ENCODE results near the gene FARSA. TPM values are rescaled to one million over a fixed set of nuclear protein-coding genes. Genes with fewer than 3 reads are reported as not detected.
"Not testable (repeated sequence)": the region's sequence is repeated elsewhere in the genome, so short reads cannot be mapped to it uniquely, and the experiment has no call there.

The FARSA gene
- total RNA-seq, 4 donors from 2014 or later = 22.7 to 44.7 (median 32.2) TPM

DNA sequence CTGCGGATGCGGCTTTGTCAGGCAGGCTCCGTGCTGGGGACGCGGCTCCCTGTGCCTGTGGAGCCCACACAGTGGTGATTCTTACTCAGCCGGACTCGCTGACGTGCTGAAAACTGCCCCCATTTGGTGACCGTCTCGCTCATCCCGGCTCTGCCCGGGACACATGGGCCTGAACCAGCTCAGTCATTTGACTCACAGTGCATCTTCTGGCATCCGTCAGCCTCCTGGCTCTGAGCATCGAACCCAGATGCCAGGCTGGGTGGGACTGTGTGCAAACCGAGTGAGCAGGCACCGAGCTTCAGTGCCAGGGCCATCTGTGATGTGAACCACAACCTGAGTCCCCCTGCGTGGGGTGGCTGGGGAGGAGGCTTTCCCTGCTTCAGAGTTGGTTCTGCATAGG, 37.1 kb downstream of the FARSA start:
- TF ChIP-seq POLR2A (IDR thresholded peaks at IDR 0.05) (no peak), CTCF (IDR thresholded peaks at IDR 0.05) (no peak), EP300 (IDR thresholded peaks at IDR 0.05) (no peak)
- Histone ChIP-seq H3K4me3 (no peak overlapping the region), H3K27ac (no peak overlapping the region), H3K9me3 (no peaks in the 10 kb centered on the region), H3K27me3 (no peaks in the 10 kb centered on the region), H3K36me3 (peaks cover 0 to 83% (median 17%) of the 10 kb centered on the region in 3 donors), H3K4me1 (peaks cover 0 to 19% (median 11%) of the 10 kb centered on the region in 4 donors)
- DNase-seq (ENCODE audit: low spot score in 2 of 2) = no peak
- 93 to 98% methylated on average over 15 of the region's 17 CpGs for WGBS, 2 donors

GRCh38 chr19:12893582-12893981, 39.9 kb downstream of the FARSA start:
- 93 to 100% methylated on average over 2 to 5 of the region's 5 CpGs for WGBS, 2 donors
- DNase-seq (ENCODE audit: low spot score in 2 of 2) = no peak
- Histone ChIP-seq H3K27me3 (no peaks in the 10 kb centered on the region), H3K4me3 (no peak overlapping the region), H3K36me3 (peaks cover 0 to 55% (median 17%) of the 10 kb centered on the region in 3 donors), H3K27ac (no peak overlapping the region), H3K9me3 (no peaks in the 10 kb centered on the region), H3K4me1 (peaks cover 0 to 29% (median 14%) of the 10 kb centered on the region in 4 donors)
- no peak for TF ChIP-seq CTCF (IDR thresholded peaks at IDR 0.05)
- TF ChIP-seq POLR2A (IDR thresholded peaks at IDR 0.05) = no peak
- no peak for TF ChIP-seq EP300 (IDR thresholded peaks at IDR 0.05)

DNA sequence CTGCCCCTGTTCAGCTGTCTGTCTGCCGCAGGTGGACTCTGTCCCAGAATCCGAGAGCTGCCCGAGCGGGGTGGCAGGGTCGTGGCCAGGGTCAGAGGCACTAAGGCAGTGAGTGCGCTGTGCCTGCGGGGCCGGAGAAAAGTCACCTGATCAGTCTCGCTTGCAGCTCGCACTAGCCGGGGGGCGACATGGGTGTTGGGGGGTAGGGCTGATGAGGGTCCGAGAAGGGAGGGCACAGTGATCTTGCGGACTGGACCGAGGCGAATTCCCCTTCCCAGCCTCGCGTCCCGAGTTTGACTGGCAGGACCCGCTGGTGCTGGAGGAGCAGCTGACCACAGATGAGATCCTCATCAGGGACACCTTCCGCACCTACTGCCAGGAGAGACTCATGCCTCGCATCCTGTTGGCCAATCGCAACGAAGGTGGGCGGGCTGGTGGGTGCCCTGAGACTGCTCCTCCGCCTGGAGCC, 41.9 kb downstream of the FARSA start:
- H3K27ac ChIP-seq = peak overlapping the region; percentile 83 to 93 (median 88)
- peak overlapping the region; percentile 70 to 100 (median 94) for H3K4me3 ChIP-seq
- H3K9me3 ChIP-seq = no peaks in the 10 kb centered on the region
- no peak for TF ChIP-seq EP300 (IDR thresholded peaks at IDR 0.05)
- no peak for TF ChIP-seq CTCF (IDR thresholded peaks at IDR 0.05)
- no peak for TF ChIP-seq POLR2A (IDR thresholded peaks at IDR 0.05)
- peaks cover 0 to 29% (median 14%) of the 10 kb centered on the region in 4 donors for H3K4me1 ChIP-seq
- H3K36me3 ChIP-seq = peaks cover 0 to 35% (median 11%) of the 10 kb centered on the region in 3 donors
- no peak for DNase-seq (ENCODE audit: low spot score in 2 of 2)
- 6 to 7% methylated on average over 23 of the region's 26 CpGs for WGBS, 2 donors
- H3K27me3 ChIP-seq = peaks cover 0 to 6% of the 10 kb centered on the region in 2 donors

DNA sequence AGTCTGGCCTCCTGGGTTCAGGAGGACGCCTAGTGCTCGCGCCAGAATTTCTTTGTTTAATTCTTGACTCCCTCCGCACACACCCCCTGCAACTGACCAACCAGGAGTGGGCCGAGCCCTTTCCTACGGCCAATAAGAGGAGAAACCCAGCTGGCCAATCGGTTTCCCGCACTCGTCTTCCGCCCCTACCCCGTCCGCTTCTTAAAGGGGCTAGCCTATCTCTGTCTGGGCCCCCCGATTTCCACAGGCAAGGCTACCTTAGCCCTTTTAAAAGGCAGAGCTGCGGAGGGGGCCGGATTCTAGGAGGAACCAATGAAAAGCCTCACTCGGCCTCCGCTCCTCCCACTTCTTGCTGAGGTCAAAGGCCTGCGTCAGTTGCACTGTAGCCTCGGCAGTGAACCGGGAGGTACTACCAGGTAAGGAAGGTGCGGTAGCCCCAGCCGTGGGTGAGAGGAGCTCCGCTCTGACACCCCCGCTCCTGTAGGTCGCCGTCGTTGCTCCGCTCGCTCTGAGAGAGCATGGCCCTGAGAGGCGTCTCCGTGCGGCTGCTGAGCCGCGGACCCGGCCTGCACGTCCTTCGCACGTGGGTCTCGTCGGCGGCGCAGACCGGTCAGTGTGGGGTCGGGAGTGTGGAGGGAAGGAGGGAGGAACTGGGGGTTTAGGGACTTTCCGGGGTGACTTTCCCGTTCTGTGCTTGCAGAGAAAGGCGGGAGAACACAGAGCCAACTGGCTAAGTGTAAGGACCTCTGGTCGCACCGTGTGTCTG, 42.5 kb downstream of the FARSA start, which contains the start of gene GCDH:
Gene GCDH, plus strand, starts transcription at position 374 of the 766 bp plus-strand sequence. Its CDS starts 145 bp downstream, at position 519.
- Histone ChIP-seq H3K27ac (peak within 1 kb of the TSS; percentile 83 to 93 (median 88)), H3K36me3 (peaks cover 0 to 29% (median 5%) of the 10 kb centered on the region in 3 donors), H3K27me3 (peaks cover 0 to 12% of the 10 kb centered on the region in 2 donors), H3K4me1 (peaks cover 0 to 31% (median 15%) of the 10 kb centered on the region in 4 donors), H3K9me3 (no peaks in the 10 kb centered on the region), H3K4me3 (peak within 1 kb of the TSS; percentile 70 to 100 (median 94))
- 0% methylated on average over 47 to 49 of the region's 49 CpGs for WGBS, 2 donors
- DNase-seq (ENCODE audit: low spot score in 2 of 2) = peak; percentile 96 to 97
- TF ChIP-seq POLR2A (IDR thresholded peaks at IDR 0.05) (peak in 1 of 2 donors; percentile 63), EP300 (IDR thresholded peaks at IDR 0.05) (peak; percentile 94 to 95), CTCF (IDR thresholded peaks at IDR 0.05) (peak in 2 of 5 experiments; percentile 27 to 57)

DNA sequence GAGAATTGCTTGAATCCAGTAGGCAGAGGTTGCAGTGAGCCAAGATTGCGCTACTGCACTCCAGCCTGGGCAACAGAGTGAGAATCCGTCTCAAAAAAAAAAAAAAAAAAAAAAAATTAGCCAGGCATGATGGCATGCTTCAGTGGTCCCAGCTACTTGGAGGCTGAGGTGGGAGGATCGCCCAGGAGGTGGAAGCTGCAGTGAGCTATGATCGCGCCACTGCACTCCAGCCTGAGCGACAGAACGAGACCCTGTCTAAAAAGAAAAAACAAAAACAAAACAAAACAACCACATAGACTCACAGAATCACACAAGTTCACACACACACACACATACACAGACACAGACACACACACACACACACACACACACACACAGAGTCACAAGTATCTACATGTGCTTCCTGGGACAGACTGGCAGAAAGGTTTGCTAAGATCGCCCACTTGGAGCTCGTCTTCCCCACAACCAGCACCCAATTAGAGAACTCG, 43.2 kb downstream of the FARSA start:
- WGBS, 2 donors = 26 to 29% methylated on average over 10 of the region's 10 CpGs
- Histone ChIP-seq H3K4me1 (peaks cover 0 to 37% (median 18%) of the 10 kb centered on the region in 4 donors), H3K36me3 (peaks cover 0 to 24% (median 4%) of the 10 kb centered on the region in 3 donors), H3K4me3 (peak overlapping the region in 2 of 4 donors; percentile 89 to 100), H3K27ac (peak overlapping the region; percentile 9 to 93 (median 86)), H3K27me3 (peaks cover 0 to 18% of the 10 kb centered on the region in 2 donors)
- not testable (repeated sequence) for H3K9me3 ChIP-seq; DNase-seq (ENCODE audit: low spot score in 2 of 2)
